ENCODE results near the gene RD3L. TPM values are rescaled to one million over a fixed set of nuclear protein-coding genes. Genes with fewer than 3 reads are reported as not detected.

RD3L gene
- total and polyA plus RNA-seq, 9 of the 15 experiments (the other 6 are each of a cell fraction or from before 2014, with no cell fraction given), result 0.14 TPM; not detected in 8

GRCh38 chr14:103923863-103924262 is 18.5 kb downstream of the RD3L start (continued):
- TF ChIP-seq, protein P1, sequence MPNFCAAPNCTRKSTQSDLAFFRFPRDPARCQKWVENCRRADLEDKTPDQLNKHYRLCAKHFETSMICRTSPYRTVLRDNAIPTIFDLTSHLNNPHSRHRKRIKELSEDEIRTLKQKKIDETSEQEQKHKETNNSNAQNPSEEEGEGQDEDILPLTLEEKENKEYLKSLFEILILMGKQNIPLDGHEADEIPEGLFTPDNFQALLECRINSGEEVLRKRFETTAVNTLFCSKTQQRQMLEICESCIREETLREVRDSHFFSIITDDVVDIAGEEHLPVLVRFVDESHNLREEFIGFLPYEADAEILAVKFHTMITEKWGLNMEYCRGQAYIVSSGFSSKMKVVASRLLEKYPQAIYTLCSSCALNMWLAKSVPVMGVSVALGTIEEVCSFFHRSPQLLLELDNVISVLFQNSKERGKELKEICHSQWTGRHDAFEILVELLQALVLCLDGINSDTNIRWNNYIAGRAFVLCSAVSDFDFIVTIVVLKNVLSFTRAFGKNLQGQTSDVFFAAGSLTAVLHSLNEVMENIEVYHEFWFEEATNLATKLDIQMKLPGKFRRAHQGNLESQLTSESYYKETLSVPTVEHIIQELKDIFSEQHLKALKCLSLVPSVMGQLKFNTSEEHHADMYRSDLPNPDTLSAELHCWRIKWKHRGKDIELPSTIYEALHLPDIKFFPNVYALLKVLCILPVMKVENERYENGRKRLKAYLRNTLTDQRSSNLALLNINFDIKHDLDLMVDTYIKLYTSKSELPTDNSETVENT (CRISPR knock-in tag; IDR thresholded peaks at IDR 0.05), result no peak
- TF ChIP-seq ZNF398 (CRISPR knock-in tag; IDR thresholded peaks at IDR 0.05) (no peak), ZNF217 (CRISPR knock-in tag; IDR thresholded peaks at IDR 0.05) (no peak), YY1 (IDR thresholded peaks at IDR 0.05; ENCODE audit: borderline replicate concordance in 1 of 3, control insufficient read depth in 1 of 3, extremely low read depth in 1 of 3, insufficient read depth in 3 of 3, insufficient read length in 1 of 3, insufficient replicate concordance in 2 of 3, low read depth in 1 of 3, low read length in 2 of 3) (no peak), U2AF2 (optimal IDR thresholded peaks at IDR 0.05; ENCODE audit: low read depth, low read length) (no peak), ZNF511 (CRISPR knock-in tag; IDR thresholded peaks at IDR 0.05) (no peak)
- TF ChIP-seq, protein P2, sequence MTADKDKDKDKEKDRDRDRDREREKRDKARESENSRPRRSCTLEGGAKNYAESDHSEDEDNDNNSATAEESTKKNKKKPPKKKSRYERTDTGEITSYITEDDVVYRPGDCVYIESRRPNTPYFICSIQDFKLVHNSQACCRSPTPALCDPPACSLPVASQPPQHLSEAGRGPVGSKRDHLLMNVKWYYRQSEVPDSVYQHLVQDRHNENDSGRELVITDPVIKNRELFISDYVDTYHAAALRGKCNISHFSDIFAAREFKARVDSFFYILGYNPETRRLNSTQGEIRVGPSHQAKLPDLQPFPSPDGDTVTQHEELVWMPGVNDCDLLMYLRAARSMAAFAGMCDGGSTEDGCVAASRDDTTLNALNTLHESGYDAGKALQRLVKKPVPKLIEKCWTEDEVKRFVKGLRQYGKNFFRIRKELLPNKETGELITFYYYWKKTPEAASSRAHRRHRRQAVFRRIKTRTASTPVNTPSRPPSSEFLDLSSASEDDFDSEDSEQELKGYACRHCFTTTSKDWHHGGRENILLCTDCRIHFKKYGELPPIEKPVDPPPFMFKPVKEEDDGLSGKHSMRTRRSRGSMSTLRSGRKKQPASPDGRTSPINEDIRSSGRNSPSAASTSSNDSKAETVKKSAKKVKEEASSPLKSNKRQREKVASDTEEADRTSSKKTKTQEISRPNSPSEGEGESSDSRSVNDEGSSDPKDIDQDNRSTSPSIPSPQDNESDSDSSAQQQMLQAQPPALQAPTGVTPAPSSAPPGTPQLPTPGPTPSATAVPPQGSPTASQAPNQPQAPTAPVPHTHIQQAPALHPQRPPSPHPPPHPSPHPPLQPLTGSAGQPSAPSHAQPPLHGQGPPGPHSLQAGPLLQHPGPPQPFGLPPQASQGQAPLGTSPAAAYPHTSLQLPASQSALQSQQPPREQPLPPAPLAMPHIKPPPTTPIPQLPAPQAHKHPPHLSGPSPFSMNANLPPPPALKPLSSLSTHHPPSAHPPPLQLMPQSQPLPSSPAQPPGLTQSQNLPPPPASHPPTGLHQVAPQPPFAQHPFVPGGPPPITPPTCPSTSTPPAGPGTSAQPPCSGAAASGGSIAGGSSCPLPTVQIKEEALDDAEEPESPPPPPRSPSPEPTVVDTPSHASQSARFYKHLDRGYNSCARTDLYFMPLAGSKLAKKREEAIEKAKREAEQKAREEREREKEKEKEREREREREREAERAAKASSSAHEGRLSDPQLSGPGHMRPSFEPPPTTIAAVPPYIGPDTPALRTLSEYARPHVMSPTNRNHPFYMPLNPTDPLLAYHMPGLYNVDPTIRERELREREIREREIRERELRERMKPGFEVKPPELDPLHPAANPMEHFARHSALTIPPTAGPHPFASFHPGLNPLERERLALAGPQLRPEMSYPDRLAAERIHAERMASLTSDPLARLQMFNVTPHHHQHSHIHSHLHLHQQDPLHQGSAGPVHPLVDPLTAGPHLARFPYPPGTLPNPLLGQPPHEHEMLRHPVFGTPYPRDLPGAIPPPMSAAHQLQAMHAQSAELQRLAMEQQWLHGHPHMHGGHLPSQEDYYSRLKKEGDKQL (CRISPR knock-in tag; IDR thresholded peaks at IDR 0.05; ENCODE audit: borderline replicate concordance), result no peak
- TF ChIP-seq, protein P3, sequence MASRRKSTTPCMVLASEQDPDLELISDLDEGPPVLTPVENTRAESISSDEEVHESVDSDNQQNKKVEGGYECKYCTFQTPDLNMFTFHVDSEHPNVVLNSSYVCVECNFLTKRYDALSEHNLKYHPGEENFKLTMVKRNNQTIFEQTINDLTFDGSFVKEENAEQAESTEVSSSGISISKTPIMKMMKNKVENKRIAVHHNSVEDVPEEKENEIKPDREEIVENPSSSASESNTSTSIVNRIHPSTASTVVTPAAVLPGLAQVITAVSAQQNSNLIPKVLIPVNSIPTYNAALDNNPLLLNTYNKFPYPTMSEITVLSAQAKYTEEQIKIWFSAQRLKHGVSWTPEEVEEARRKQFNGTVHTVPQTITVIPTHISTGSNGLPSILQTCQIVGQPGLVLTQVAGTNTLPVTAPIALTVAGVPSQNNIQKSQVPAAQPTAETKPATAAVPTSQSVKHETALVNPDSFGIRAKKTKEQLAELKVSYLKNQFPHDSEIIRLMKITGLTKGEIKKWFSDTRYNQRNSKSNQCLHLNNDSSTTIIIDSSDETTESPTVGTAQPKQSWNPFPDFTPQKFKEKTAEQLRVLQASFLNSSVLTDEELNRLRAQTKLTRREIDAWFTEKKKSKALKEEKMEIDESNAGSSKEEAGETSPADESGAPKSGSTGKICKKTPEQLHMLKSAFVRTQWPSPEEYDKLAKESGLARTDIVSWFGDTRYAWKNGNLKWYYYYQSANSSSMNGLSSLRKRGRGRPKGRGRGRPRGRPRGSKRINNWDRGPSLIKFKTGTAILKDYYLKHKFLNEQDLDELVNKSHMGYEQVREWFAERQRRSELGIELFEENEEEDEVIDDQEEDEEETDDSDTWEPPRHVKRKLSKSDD (conservative IDR thresholded peaks at IDR 0.05; ENCODE audit: low read length), result no peak
- TF ChIP-seq, protein P4, sequence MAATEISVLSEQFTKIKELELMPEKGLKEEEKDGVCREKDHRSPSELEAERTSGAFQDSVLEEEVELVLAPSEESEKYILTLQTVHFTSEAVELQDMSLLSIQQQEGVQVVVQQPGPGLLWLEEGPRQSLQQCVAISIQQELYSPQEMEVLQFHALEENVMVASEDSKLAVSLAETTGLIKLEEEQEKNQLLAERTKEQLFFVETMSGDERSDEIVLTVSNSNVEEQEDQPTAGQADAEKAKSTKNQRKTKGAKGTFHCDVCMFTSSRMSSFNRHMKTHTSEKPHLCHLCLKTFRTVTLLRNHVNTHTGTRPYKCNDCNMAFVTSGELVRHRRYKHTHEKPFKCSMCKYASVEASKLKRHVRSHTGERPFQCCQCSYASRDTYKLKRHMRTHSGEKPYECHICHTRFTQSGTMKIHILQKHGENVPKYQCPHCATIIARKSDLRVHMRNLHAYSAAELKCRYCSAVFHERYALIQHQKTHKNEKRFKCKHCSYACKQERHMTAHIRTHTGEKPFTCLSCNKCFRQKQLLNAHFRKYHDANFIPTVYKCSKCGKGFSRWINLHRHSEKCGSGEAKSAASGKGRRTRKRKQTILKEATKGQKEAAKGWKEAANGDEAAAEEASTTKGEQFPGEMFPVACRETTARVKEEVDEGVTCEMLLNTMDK (IDR thresholded peaks at IDR 0.05; ENCODE audit: borderline replicate concordance, insufficient read depth, low read depth, low read length, poor library complexity, severe bottlenecking), result no peak
